ENCODE measurements around the gene GPN3.

DNA sequence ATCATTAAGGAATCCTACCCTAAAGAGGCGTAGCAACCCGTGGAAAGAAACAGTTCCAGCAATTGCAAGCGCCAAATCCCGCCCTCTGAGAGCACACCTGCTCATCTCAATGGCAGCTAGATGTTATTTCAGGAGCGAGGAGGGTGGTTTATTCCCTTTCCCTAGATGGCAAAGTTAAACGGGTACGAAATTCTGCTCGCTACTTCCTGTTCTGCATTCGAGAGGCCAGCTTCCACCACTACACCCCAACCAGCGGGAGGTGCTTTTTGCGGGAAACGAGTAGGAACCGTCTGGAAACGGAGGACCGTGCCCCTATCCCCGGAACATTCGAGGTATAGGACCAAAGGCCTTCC, 33.3 kb upstream of the GPN3 start:
- TF ChIP-seq CTCF (IDR thresholded peaks at IDR 0.05) (no peak), EZH2 (IDR thresholded peaks at IDR 0.05; ENCODE audit: borderline replicate concordance, insufficient read depth, low read depth, low read length, poor library complexity, severe bottlenecking) (no peak)
